Pancreas (tissue), 10 donors: ENCODE results near the gene DOCK8. TPM values are rescaled to one million over a fixed set of nuclear protein-coding genes. Genes with fewer than 3 reads are reported as not detected.
"Not testable (repeated sequence)": the region's sequence is repeated elsewhere in the genome, so short reads cannot be mapped to it uniquely, and the experiment has no call there.

ENCODE experiments used
- ATAC-seq, 4 donors: fragments of 200-7000 bp; cut with Tn5 transposase; one replicate each; pipeline versions ENCODE4 v1.8.0 to v1.9.1; 2020; ENCODE audit warnings: mild to moderate bottlenecking in 4 of 4, moderate library complexity in 4 of 4
- DNase-seq, 6 donors: peaks; one replicate each; pipeline ENCODE4 v3.0.0-alpha.2; 2020
- FAIRE-seq: peaks from 2 replicates; lab custom pipeline; 2012; peaks lifted over from hg19 to GRCh38; lab: Jason Lieb, UNC
- H3K27ac ChIP-seq, 4 donors: fragments of 200-600 bp; sonication (generic); 1 replicate in 3 of 4; 2 replicates in 1 of 4; pipeline versions ENCODE4 v1.5.0 to v1.8.0; 2020
- H3K27me3 ChIP-seq, 4 donors: fragments of 200-600 bp; one replicate each; pipeline ENCODE4 v1.8.0; 2021
- H3K36me3 ChIP-seq, 3 donors: fragments of 200-600 bp; sonication (generic) in 1 of 3; one replicate each; pipeline versions ENCODE4 v1.5.0 to v1.8.0; 2020 to 2021
- H3K4me1 ChIP-seq, 3 donors: fragments of 200-600 bp; one replicate each; pipeline ENCODE4 v1.8.0; 2021
- H3K4me3 ChIP-seq, 4 donors: fragments of 200-600 bp; sonication (generic) in 2 of 4; one replicate each; pipeline versions ENCODE4 v1.5.0 to v1.8.0; 2020 to 2021
- H3K9me3 ChIP-seq, 4 donors: fragments of 200-600 bp; one replicate each; pipeline ENCODE4 v1.8.0; 2021
- WGBS, 2 donors: extraction: QIAGEN DNeasy Blood & Tissue Kit; methylation state at CpG; one replicate each; pipeline ENCODE4 v1.1.7; 2013; 5-methylcytosine and 5-hydroxymethylcytosine counted together
- intact Hi-C, 3 donors: fragments of 100-400 bp; cut with DNase I; formaldehyde crosslinking; loops; one replicate each; pipeline versions ENCODE4 v1.11.1 to v1.14.2; 2022
- polyA plus RNA-seq, 2 donors: library from polyadenylated mRNA; stranded (reverse); fragments of 200-250 nt; gene quantifications; one replicate each; pipeline ENCODE4 v1.2.3, GENCODE V29; 2013
- total RNA-seq, 6 donors: library from RNA; stranded (reverse); fragmentation: NEBNext Ultra II Directional in 4 of 6; extraction: Animal tissue kit (Norgen Biotek cat#: 25700) in 4 of 6; gene quantifications; one replicate each; pipeline versions ENCODE4 v1.2.1 to v1.2.4, GENCODE V29; 2021 to 2023
- TF ChIP-seq, protein P1 (sequence below), 4 donors: fragments of 200-600 bp; sonication (generic) in 3 of 4; IDR thresholded peaks; one replicate each; pipeline versions ENCODE4 v1.5.0 to v1.8.0; 2021; ENCODE audit warnings: antibody characterized with exemption in 4 of 4
- donor health status: healthy with polysubstance abuse.
- donor health status: DM: no; HTN: no; CAD: no; lungs with moderate emphysema.
- donor health status: DM: no; HTN: no; CAD: no.
- donor health status: control.
- donor health status: control.
- donor health status: Bipolar disorder and iron deficiency.
- donor health status: DM: yes; HTN: yes; CAD: no.
- donor health status: DM: no; HTN: no; CAD: no.
- donor health status: DM: no; HTN: no; CAD: no.
- donor health status: DM: yes; HTN: yes; CAD: no.

The DOCK8 gene
- total and polyA plus RNA-seq, 8 donors, result 1.7 to 22.7 (median 6.0) TPM

GRCh38 chr9:224582-225520, 10.2 kb downstream of the DOCK8 start:
- ATAC-seq (peak in 2 of 4 donors; percentile 36 to 45), DNase-seq (no peak), FAIRE-seq (no peak)
- intact Hi-C loops, result no loop called here
- Histone ChIP-seq H3K4me3 (no peak overlapping the region), H3K9me3 (no peaks in the 10 kb centered on the region), H3K4me1 (peaks cover 0 to 21% (median 0%) of the 10 kb centered on the region in 3 donors), H3K27ac (no peak overlapping the region), H3K27me3 (no peaks in the 10 kb centered on the region), H3K36me3 (no peaks in the 10 kb centered on the region)
- WGBS, 2 donors, result 57 to 62% methylated on average over 3 of the region's 3 CpGs
- TF ChIP-seq, protein P1, sequence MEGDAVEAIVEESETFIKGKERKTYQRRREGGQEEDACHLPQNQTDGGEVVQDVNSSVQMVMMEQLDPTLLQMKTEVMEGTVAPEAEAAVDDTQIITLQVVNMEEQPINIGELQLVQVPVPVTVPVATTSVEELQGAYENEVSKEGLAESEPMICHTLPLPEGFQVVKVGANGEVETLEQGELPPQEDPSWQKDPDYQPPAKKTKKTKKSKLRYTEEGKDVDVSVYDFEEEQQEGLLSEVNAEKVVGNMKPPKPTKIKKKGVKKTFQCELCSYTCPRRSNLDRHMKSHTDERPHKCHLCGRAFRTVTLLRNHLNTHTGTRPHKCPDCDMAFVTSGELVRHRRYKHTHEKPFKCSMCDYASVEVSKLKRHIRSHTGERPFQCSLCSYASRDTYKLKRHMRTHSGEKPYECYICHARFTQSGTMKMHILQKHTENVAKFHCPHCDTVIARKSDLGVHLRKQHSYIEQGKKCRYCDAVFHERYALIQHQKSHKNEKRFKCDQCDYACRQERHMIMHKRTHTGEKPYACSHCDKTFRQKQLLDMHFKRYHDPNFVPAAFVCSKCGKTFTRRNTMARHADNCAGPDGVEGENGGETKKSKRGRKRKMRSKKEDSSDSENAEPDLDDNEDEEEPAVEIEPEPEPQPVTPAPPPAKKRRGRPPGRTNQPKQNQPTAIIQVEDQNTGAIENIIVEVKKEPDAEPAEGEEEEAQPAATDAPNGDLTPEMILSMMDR (IDR thresholded peaks at IDR 0.05), result no peak

- no peak for FAIRE-seq
- WGBS, 2 donors, result 82 to 89% methylated on average over 3 of the region's 3 CpGs
Measured at GRCh38 chr9:227860-228259, 13.2 kb downstream of the DOCK8 start.

DNA sequence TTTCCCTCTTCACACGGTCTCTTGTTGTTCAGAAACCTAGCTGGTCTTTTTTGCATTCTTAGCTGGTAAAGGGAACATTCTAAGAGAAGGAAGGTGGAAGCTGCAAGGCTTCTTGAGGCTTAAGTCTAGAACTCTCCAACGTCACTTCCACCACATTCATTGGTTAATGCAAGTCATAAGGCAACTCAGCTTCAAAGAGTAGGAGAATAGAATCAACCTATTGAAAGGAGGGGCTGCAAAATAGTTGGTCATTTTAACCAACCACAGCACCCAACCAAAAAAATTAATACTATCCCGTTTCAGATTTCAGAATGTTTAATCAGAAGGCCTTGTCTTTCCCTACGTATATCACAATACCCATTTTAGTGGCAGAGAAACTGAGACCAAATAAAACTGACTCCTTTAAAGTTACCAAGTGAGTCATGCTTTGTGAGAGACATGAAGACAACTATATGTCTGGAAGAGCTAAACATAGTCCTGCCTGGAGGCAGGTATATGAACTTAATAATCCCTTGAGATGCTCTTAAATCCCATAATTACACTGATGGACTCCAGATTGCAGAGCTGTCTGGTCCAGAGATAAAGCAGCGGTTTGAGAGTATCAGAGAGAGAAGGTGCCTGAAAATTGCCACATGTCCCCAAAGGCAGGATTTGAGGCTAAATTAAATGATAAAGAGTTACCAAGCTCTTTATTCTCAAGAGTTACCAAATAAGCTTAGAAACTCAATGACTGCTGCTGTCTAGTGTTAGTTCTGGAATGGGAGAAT, 14.4 kb downstream of the DOCK8 start:
- ATAC-seq, result no peak
- no peak for FAIRE-seq
- no peak for DNase-seq
- peaks cover 0 to 11% (median 0%) of the 10 kb centered on the region in 3 donors for H3K4me1 ChIP-seq
- no peaks in the 10 kb centered on the region for H3K27me3 ChIP-seq
- H3K27ac ChIP-seq, result no peak overlapping the region
- TF ChIP-seq, protein P1 (IDR thresholded peaks at IDR 0.05), result no peak
- H3K4me3 ChIP-seq, result no peak overlapping the region
- 86 to 90% methylated on average over 5 of the region's 5 CpGs for WGBS, 2 donors
- intact Hi-C loops, result no loop called here
- no peaks in the 10 kb centered on the region for H3K36me3 ChIP-seq
- no peaks in the 10 kb centered on the region for H3K9me3 ChIP-seq

More at GRCh38 chr9:227860-228259, 13.2 kb downstream of the DOCK8 start:
- H3K4me1 ChIP-seq, result peaks cover 0 to 19% (median 0%) of the 10 kb centered on the region in 3 donors
- no peaks in the 10 kb centered on the region for H3K36me3 ChIP-seq
- no peak for DNase-seq
- H3K4me3 ChIP-seq, result no peak overlapping the region
- no peaks in the 10 kb centered on the region for H3K27me3 ChIP-seq
- TF ChIP-seq, protein P1 (IDR thresholded peaks at IDR 0.05), result no peak
- intact Hi-C loops, result no loop called here
- peak in 1 of 4 donors; percentile 28 for ATAC-seq
- no peaks in the 10 kb centered on the region for H3K9me3 ChIP-seq
- no peak overlapping the region for H3K27ac ChIP-seq

DNA sequence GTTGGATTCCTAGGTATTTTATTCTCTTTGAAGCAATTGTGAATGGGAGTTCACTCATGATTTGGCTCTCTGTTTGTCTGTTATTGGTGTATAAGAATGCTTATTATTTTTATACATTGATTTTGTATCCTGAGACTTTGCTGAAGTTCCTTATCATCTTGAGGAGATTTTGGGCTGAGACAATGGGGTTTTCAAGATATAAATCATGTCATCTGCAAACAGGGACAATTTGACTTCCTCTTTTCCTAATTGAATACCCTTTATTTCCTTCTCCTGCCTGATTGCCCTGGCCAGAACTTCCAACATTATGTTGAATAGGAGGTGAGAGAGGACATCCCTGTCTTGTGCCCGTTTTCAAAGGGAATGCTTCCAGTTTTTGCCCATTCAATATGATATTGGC, 17.0 kb downstream of the DOCK8 start:
- H3K4me3 ChIP-seq, FAIRE-seq, H3K4me1 ChIP-seq, ATAC-seq, intact Hi-C loops, H3K27ac ChIP-seq, H3K27me3 ChIP-seq, H3K36me3 ChIP-seq, H3K9me3 ChIP-seq, DNase-seq: not testable (repeated sequence)
- WGBS, 2 donors, result 59 to 67% methylated on average over 1 of the region's 1 CpG

DNA sequence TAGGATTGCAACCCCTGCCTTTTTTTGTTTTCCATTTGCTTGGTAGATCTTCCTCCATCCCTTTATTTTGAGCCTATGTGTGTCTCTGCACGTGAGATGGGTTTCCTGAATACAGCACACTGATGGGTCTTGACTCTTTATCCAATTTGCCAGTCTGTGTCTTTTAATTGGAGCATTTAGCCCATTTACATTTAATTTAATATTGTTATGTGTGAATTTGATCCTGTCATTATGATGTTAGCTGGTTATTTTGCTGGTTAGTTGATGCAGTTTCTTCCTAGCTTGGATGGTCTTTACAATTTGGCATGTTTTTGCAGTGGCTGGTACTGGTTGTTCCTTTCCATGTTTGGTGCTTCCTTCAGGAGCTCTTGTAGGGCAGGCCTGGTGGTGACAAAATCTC, 19.0 kb downstream of the DOCK8 start:
- H3K4me1 ChIP-seq, FAIRE-seq, H3K27me3 ChIP-seq, H3K4me3 ChIP-seq, H3K9me3 ChIP-seq, intact Hi-C loops, H3K36me3 ChIP-seq, ATAC-seq, H3K27ac ChIP-seq, DNase-seq: not testable (repeated sequence)
- no CpG with 5 or more reads among the region's 1 CpG for WGBS, 2 donors
